Measurements from ENCODE around the gene PET117. TPM values are rescaled to one million over a fixed set of nuclear protein-coding genes. Genes with fewer than 3 reads are reported as not detected.

Gene PET117
- total RNA-seq, 6 donors from 2014 or later, result 4.6 to 22.1 (median 12.3) TPM

- H3K4me3 ChIP-seq, result no peak overlapping the region
- no peak overlapping the region for H3K27ac ChIP-seq
- H3K27me3 ChIP-seq, result no peaks in the 10 kb centered on the region
- DNase-seq (no peak), ATAC-seq (ENCODE audit: low FRiP score in 2 of 2) (no peak)
- TF ChIP-seq EP300 (IDR thresholded peaks at IDR 0.05) (no peak), POLR2A (IDR thresholded peaks at IDR 0.05) (no peak), CTCF (IDR thresholded peaks at IDR 0.05) (no peak), POLR2AphosphoS5 (IDR thresholded peaks at IDR 0.05) (no peak)
- H3K36me3 ChIP-seq, result peaks cover 5 to 36% (median 7%) of the 10 kb centered on the region in 4 donors
- 88 to 96% methylated on average over 1 of the region's 1 CpG for WGBS, 2 donors
- H3K9me3 ChIP-seq, result no peaks in the 10 kb centered on the region
- H3K4me1 ChIP-seq, result peaks cover 3 to 9% (median 4%) of the 10 kb centered on the region in 4 donors
Observed at GRCh38 chr20:18144541-18145099, 7.0 kb downstream of the PET117 start.

DNA sequence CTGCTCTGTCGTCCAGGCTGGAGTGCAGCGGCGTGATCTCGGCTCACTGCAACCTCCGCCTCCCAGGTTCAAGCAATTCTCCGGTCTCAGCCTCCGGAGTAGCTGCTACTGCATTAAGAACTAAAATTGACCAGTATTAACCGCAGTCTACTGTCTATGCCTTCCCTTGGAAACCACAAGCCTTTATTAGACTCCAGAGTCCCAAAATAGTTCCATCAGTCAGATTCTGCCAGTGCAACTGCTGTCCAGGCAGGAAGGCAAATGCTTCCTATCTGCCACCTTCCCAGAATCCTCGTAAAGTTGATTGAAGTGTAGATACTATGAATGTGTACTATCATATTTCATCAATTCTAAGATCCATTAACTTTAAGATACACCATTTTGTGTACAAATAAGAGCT lies 16.7 kb downstream of the PET117 start:
- Histone ChIP-seq H3K4me1 (no peaks in the 10 kb centered on the region), H3K36me3 (peaks cover 3 to 50% (median 29%) of the 10 kb centered on the region in 4 donors), H3K27me3 (no peaks in the 10 kb centered on the region), H3K27ac (no peak overlapping the region), H3K9me3 (no peaks in the 10 kb centered on the region), H3K4me3 (no peak overlapping the region)
- TF ChIP-seq POLR2A (IDR thresholded peaks at IDR 0.05) (no peak), POLR2AphosphoS5 (IDR thresholded peaks at IDR 0.05) (no peak), CTCF (IDR thresholded peaks at IDR 0.05) (no peak), EP300 (IDR thresholded peaks at IDR 0.05) (no peak)
- no peak for DNase-seq
- ATAC-seq (ENCODE audit: low FRiP score in 2 of 2), result no peak
- 97 to 98% methylated on average over 9 of the region's 9 CpGs for WGBS, 2 donors

DNA sequence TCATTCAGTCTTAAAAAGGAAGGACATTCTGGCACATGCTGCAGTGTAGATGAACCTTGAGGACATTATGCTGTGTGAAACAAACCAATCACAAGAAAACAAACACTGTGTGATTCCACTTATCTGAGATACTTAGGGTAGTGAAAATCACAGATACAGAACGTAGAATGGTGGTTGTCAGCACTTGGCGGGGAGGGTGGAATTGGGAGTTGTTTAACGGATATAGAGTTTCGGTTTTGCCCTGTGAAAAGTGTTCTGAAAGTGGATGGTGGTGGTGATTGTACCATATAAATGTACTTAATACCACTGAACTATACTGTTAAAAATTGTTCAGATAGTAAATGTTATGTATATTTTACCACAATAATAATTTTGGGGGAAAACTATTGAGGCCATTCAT lies 18.4 kb downstream of the PET117 start:
- Histone ChIP-seq H3K36me3 (peaks cover 0 to 58% (median 34%) of the 10 kb centered on the region in 4 donors), H3K27me3 (no peaks in the 10 kb centered on the region), H3K4me3 (no peak overlapping the region), H3K27ac (no peak overlapping the region), H3K4me1 (no peaks in the 10 kb centered on the region), H3K9me3 (no peaks in the 10 kb centered on the region)
- ATAC-seq (ENCODE audit: low FRiP score in 2 of 2), result no peak
- TF ChIP-seq CTCF (IDR thresholded peaks at IDR 0.05) (no peak), POLR2AphosphoS5 (IDR thresholded peaks at IDR 0.05) (no peak), EP300 (IDR thresholded peaks at IDR 0.05) (no peak), POLR2A (IDR thresholded peaks at IDR 0.05) (no peak)
- DNase-seq, result no peak
- 95 to 96% methylated on average over 4 of the region's 4 CpGs for WGBS, 2 donors

DNA sequence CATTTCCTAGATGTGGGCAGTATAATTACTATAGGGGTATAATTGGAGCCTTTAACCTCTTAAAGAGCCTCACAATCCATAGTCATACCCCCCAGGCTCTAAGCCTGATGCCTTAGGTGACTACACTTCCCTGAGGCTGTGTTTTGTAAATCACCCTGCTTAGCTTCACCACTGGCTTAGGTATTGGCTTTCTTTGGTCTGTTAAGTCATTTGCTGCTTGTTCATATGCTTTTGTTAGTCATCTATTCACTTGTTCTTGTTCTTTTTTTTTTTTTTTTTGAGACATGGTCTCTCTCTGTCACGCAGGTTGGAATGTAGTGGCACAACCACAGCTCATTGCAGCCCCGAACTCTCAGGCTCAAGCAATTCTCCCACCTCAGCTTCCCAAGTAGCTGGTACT lies 26.7 kb downstream of the PET117 start:
- no peak overlapping the region for H3K27ac ChIP-seq
- no peaks in the 10 kb centered on the region for H3K27me3 ChIP-seq
- peaks cover 0 to 11% (median 4%) of the 10 kb centered on the region in 4 donors for H3K4me1 ChIP-seq
- TF ChIP-seq CTCF (IDR thresholded peaks at IDR 0.05) (no peak), EP300 (IDR thresholded peaks at IDR 0.05) (no peak), POLR2A (IDR thresholded peaks at IDR 0.05) (no peak), POLR2AphosphoS5 (IDR thresholded peaks at IDR 0.05) (no peak)
- no peak overlapping the region for H3K4me3 ChIP-seq
- no peaks in the 10 kb centered on the region for H3K9me3 ChIP-seq
- DNase-seq (no peak), ATAC-seq (ENCODE audit: low FRiP score in 2 of 2) (no peak)
- WGBS, 2 donors, result 91 to 100% methylated on average over 2 of the region's 2 CpGs
- H3K36me3 ChIP-seq, result peaks cover 0 to 53% (median 24%) of the 10 kb centered on the region in 4 donors

GRCh38 chr20:18165553-18165952 lies 27.9 kb downstream of the PET117 start:
- Histone ChIP-seq H3K9me3 (no peaks in the 10 kb centered on the region), H3K4me3 (no peak overlapping the region), H3K27ac (no peak overlapping the region), H3K4me1 (peaks cover 0 to 11% (median 4%) of the 10 kb centered on the region in 4 donors), H3K36me3 (peaks cover 0 to 52% (median 20%) of the 10 kb centered on the region in 4 donors), H3K27me3 (no peaks in the 10 kb centered on the region)
- DNase-seq, result no peak
- TF ChIP-seq POLR2A (IDR thresholded peaks at IDR 0.05), result no peak
- no peak for TF ChIP-seq POLR2AphosphoS5 (IDR thresholded peaks at IDR 0.05)
- TF ChIP-seq CTCF (IDR thresholded peaks at IDR 0.05), result no peak
- TF ChIP-seq EP300 (IDR thresholded peaks at IDR 0.05), result no peak
- WGBS, 2 donors, result 62 to 79% methylated on average over 3 of the region's 3 CpGs
- ATAC-seq (ENCODE audit: low FRiP score in 2 of 2), result no peak
